Stimulated activated CD8-positive, alpha-beta memory T cell treated with anti-CD3 and anti-CD28 coated beads, Interleukin-12 subunit alpha, Interleukin-12 subunit beta, amount 100 ng/mL, for 4 hours (primary cell): ENCODE data around the gene TRAK1.

ENCODE experiments used
- DNase-seq: peaks from one replicate; pipeline ENCODE4 v3.0.0-alpha.2; 2020; ENCODE audit warnings: low read depth

TRAK1 gene

DNA sequence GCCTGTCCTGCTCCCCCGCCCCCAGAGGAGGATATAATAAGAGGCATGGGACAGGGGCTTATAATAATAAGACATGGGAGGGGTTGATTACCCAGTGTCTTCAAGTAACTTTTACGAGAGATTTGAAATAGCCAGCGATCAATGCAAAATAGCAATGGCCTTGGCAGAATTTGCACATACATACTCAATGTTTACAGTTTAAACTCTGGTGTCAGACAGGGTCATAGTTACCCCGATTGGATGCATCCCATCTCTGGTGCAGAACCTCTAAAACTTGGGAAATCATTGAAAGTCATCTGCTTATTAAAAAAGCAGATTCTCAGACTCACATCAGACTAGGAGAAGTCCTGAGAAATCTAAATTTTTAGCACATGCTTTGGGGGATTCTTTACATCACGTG is 61.0 kb downstream of the TRAK1 start:
- DNase-seq = no peak

DNA sequence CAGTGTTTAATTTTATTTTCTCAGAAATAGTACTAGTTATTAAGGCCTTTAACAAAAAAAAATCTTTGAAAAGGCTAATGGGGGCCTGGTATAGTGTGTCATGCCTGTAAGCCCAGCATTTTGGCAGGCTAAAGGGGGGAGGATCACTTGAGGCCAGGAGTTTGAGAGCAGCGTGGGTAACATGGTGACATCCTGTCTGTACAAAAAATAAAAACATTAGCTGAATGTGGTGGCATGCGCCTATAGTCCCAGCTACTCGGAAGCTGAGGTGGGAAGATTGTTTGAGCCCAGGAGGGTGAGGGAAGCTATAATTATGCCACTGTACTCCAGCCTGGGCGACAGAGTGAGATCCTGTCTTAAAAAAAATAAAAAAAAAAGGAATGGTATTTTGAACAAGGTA is 61.9 kb downstream of the TRAK1 start:
- DNase-seq = no peak

DNA sequence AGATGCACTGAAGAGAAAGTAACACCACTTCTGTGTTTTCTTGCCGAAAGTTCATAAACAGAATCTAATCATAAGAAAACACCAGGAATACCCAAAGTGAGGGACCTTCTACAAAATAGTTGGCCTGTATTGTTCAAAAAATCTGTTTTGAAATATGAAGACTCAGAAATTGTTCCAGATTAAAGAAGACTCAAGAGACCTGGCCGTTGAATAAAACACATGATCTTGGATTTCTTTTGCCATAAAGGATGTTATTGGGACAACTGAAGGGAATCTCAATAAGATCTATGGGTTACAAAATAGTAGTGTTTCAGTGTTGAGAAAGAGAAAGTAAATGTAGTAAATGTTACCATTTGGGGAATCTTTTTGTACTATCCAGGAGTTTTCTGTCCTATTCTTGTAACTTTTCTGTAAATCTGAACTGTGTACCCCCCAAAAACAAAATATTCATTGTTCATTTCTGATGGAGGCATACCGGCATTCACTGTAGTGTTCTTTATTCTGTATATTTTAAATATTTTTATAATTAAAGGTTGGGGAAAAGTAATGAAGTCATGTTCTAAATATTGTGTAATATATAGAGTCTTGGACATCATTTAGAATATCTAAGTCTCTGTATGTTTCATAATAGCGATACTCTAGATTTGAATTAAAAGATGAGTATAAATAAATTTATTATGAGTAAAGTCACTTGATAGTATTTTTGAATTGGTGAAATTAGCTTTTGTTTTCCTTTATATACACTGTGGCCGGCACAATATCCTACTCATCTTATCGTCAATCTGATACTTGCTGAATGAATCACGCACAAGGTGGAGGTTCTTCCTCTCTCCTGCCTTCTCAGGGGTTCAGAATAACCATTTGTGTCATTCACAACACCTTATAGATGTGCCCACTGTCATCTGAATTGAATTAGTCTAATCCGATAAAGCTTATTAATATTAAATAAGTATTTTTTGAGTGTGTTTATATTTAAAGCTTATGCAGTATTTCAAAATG is 66.7 kb downstream of the TRAK1 start:
- no peak for DNase-seq

DNA sequence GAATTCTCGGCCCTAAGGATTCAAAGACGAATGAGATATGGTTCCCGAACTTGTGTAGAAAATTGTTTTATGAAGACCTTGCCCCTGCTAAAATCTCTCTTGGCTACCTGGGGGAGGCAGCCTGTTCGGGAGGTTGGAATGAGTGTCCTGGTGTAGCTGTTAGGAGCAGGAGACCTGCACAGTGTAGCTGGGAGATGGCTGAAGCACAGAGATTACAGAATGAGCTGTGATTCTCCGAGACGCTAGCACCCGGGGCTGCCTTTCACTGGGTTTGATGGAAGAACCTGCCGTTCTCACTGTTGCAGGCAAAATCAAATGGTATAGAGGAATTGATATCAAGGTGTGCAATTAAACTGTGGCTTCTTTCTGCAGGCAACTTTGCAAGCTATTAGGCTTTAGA is 68.0 kb downstream of the TRAK1 start:
- DNase-seq = no peak

DNA sequence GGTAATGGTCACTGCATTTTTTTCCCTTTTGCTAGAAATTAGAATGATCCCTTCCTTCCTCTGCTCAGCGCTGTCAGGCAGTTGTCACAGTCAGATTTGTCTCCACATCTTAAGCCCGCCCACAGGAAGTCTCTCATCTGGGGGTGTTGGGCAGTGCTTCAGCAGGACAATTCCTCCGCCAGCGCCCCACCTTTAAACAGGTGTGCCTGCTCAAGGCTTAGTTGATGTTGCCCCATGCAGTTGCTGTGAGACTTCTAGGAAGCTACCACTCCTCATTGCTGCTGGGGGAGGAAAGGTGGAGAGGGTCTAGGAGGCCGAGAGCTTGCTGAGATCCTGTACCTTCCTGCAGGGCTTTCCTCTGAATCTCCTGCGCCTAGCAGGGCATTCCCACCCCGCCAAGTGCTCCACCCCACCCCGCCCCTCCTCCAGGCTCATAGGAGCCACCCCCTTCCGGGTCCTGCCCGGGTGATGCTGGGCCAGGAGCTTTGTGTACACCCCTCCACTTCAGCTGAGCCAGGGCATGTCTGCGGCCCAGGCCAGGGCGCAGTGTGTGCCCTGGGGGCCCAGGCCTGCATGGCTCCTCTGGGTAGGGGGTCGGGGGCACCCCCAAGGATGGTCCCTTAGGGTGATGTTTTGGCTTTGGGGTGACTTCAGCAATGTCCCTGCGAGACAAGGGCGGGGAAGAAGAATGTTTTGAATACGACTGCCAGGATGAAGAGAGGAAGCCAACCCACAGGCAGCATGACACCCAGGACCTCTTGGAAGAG is 68.7 kb downstream of the TRAK1 start:
- no peak for DNase-seq

DNA sequence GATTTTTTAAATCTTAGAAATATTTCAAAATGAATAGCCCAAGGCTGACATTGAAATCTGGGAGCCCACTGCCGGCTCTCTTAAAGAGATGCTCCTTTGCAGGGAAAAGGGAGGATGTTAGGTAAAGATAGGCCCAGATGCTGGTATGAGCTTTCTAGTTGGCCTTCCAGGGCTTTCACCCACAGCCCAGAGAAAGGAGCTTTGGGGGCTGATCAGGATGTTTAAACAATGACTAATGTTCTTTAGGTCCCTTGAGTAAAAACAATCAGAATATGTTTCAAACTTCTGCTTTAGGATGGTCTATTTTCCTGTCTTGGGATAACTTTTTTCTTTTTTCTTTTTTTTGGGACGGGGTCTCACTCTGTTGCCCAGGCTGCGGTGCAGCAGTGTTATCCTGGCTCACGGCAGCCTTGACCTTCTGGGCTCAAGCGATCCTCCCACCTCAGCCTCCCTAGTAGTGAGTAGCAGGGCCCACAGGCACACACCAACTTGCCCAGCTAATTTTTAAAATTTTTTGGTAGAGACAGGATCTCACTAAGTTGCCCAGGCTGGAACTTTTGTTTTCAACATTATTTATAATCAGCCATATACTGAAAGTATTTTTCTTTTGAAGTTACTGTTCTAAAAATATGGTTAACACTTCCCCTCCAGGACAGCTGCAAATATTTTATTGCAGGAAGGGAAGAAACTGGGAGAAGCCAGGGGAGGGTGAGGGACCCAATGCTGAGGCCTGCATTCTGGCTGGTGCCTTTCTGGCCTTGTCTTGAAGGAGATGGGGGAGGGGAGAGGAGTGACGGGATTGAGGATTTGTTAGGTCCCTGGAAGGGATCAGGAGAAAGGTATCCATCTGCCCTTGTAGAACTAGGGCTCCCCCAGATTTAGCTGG is 70.1 kb downstream of the TRAK1 start:
- DNase-seq = no peak

DNA sequence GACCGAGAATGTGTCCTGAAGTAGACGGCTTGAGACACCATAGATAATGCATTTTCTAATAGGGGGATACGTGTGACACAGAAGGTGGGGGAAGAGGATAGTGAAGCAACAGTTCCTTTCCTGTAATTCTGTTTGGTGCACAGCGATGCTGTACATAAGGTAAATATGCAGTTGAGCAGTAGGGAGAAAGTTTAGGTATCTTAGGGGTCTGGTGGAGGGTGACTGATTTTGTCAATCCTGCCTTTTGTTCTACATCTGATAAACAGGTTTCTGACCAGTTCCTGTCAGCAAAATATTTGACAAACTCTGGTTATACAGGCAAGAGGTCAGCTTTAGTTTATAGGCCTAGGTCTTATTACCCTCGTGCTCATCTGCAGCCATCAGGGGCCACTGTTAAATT is 71.3 kb downstream of the TRAK1 start:
- DNase-seq = no peak

DNA sequence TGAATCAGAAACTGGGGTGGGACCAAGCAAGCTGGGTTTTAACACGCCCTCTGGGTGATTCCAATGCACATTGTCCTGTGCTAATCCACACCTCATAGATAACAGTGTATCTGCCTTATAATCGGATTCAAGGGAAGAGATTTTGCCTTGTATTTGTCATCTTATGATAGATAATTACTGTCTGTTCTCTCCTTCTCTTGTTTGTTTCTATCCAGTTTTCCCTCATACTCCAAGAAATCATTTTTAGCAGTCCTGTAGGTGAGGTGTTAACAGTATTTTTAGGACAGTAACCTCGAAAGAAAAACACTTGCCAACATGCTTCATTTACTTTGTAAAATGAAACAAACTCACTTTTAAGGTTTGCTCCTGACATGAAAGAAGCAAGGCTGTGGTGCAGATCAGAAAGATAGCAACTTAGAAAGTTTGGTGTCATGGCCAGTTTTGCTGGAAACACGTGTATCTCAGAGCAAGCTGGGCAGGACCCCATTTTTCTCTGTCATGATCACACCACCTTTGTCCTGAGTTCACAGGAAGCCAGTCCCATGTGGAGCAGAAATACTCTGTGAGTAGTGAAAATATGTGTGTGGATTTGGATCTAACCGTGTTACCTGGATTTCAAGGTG is 72.6 kb downstream of the TRAK1 start:
- DNase-seq = no peak

DNA sequence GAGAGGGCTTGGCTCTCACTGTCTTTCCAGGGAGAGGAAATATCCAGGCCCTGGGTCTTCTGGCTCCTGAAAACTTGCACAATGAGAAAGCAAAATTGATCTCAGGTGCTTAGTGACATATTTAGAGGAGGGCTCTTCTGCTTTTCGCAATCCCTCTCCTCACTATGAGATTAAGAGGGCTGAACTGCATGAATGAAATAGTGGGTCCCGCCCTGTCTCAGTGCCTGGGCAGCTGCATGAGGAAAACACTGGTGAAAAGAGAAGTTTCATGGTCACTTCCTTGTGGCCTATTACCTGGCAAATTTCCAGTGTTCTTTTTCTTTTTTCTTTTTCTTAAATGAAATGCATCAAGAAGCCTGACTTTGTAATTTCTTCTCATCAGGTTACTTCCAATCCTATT is 73.5 kb downstream of the TRAK1 start:
- DNase-seq = no peak

DNA sequence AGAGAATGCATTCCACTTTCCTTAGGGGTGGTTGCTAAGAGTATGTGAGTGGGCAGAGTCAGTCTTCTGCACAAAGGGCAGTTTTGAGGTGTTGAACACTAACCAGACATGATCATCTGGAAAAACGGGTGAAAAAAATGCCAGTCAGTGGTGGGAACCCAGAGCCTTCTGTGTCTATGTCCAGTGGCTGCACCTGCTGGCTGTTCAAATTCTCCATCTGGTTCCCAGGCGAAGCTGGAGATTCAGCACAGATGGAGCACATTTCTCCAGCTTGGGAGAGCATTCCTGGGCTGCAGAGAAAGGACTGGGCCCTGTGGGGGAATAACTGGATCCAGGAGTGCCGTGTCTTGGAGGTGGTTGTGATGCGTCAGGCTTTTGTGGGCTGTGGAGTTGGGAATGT is 74.1 kb downstream of the TRAK1 start:
- no peak for DNase-seq

DNA sequence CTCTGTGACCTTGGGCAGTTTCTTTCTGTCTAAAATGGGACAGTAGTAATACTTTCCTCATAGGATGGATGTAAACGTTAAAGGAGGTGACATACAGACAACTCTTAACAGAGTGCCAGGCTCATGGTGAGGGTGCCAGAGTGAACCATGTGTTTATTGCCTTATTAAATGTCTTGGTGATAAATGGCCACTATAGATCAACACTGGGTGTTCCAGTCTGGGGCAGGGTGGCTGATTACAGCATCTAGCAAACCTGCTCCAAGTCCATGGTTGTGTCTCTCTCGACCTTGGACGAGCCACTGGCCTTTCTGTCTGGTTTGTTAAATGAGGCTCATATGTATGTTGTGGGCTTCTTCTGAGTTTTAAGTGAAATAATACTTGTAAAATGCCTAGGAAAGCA is 75.1 kb downstream of the TRAK1 start:
- no peak for DNase-seq

DNA sequence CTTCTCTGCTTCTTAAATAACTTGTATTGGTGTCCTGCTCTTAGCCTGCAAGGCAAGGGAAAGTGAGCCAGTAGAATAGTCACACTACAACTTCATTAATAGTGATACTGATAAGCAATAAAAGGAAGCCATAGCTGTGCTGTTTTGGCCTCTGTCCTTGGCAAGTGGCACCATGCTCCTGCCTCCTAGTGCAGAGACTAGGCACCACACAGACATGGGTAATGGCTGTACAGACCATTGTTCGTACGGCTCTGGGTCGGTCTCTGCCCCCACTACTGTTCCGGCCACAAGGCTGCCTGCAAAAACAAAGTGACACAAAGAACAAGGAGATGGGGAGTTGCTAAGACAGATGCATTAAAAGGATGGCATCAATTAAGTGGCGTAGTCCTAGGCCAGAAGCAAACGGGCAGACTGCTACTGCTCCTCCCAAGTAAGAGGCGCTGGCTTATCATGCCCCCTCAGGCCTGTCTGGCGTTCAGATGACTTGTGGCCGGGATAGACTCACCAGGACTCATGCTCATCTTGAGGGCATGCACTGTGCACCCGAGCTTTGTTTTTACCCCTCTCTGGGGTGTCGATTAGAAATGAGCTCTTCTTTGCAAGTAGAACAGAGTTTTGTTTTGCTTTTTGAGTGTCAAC is 75.6 kb downstream of the TRAK1 start:
- DNase-seq = no peak

DNA sequence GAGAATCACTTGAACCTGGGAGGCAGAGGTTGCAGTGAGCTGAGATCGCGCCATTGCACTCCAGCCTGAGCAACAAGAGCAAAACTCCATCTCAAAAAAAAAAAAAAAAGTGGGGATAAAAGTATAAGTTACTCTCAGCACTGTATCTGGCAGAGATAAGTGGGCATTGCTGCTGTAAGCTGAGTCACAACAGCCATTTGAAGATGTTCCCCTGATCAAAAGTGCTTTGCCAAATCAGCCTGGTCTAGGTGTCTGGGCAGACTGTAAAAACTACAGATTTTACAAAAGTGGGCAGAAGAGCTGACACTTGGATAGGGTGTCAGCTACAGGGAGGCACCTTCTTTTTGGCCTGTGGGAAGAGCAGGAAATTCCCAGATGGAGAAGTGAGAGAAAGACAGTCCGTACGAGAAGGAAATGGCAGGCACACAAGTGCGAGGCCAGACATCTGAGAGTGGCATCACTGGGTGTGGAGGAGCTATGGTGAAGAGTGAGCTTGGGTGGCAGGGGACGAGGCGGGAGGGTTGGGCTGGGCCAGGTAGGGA is 78.5 kb downstream of the TRAK1 start:
- DNase-seq = no peak

DNA sequence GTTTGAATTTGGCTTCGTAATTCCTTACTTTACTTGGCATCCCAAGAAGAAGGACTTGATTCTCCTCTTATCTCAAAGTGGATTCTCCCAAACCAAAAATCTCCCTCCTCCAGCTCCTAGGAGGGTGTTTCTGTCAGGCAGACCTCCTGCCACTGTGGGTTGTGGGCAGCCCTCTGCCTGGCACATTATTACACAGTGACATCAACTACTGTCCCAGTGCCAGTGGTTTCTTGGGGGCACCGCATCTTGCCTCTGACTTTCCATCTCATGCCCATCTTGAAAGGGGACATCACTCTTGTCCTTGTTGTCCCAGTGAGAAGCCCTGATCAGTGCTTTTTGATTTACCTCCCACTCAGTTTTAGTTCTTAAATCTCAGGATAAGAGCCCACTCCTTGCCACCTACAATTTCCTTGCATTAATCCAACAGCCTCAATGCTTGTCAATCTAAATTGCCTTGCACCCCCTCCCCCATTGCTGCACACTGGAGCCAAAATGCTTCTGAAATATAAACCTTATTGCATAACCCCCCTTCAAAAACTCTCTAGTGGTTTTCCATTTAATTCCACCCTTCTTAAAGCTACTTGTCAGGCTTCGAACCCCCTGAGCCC is 81.0 kb downstream of the TRAK1 start:
- DNase-seq = no peak

DNA sequence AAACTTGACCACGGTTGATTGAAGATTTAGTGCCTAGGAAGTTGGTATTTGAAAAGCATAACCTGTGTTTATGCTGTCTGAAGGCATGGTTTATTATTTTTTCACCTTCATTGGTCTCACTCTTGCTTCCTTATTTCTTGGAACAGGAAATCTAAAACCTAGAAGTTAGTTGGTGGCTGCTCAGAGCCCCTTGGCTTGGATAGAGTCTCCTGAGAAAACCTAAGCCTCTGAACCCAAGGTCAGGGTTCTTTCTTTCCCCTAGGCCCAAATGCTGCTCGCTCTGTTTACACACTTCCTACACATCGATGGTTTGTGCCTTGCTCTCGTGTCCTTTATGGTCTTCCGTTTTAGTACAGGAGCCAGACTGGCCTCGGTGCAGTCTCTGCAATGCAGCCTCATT is 82.2 kb downstream of the TRAK1 start:
- DNase-seq = no peak

DNA sequence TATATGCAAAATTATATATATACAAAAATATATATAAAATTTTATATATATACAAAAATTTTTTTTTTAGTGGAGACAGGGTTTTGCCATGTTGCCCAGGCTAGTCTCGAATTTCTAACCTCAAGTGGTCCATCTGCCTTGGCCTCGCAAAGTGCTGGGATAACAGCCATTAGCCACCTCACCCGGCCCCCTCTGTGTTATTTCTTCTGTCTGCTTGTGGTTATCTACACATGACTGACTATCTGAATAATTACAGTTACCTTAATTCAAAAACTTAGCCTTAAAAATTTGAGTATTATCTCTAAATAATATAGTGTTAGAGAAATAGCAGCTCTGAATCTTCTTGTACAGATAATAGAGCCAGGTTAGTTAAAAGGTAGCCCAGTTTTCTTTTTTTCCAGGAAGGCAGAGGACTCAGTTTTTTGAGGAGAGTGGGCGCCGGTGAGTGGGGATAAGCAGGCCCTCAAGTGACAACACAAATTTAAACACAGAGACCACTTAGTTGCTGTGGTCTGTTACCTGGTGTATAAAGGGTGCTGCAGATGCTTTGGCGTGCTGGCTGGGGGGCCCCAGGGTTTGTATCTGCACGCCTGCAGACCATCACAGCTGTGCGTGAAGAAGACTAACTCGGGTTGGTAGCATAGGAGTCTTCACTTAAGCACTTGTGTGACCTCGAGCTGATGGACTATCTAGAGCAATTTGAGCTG is 83.7 kb downstream of the TRAK1 start:
- no peak for DNase-seq

DNA sequence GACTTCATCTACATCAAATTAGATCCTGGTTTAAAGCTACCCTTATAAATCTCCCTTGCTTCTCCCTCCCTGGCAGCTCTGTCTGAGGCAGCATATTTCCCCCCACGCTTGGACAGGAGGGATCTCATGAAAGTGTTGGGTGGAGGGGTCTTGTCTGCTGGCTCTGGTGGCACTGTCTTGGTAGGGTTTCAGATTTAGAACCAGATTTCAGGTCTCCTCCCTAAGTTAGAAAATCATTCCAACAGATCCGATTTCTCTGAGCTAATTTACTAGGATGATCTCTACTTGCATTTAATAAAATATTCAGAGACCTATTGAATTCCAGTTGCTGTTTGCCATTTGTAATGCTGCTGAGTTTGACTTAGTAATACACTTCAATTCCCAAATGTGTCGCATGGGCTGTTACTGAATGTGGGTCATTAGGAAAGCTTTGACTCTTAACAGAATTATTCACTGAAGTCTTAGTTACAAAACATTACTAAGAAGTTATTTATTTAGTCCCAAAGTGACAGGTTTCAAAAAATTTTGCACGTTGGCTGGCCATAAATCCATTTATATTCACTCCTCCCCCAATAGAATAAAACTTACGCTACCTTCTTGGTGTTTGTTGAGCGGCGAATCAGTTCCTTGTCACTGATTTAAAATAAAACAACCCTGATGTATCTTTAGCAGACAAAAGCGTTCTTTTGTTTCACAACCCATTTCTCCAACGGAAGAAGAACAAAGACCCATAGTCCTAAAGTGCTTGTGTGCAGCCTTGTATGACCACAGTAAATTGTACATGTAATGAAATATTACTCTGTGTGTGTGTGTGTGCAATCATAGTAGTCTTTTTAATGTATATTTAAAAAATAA is 84.5 kb downstream of the TRAK1 start:
- no peak for DNase-seq

DNA sequence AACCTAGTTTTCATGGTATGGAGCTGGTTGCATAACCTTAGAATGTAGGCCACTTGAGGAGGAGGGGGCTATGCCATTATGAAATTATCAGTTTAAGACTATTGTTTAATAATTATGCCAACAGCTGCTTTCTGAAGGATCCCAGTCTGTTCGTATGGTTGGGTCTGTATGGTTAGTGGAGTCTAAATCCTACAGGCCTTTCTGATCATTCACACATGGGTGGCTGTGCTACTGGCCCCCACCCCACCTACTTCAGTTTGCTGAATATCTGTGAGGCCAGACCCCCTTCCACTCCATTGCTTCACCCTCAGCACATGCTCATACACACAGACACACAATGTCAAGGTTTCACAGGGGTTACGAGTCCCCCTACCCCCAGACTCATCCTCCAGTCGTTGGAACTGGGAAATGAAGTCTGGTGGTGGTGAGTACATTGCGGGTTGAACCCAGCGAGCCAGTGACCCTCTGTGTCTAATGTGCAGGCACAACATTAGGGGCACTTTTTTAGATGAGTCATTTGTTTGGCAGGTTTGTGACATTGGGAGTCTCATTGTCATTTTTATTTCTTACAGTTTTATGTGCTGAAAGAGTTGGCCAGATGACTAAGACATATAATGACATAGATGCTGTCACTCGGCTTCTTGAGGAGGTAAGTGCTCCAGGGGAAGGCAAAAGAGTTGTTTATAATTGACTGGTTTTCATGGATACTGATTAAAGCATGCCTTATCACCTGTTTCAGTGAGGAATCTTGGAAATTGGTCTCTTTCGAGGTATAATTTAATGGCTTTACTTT is 85.3 kb downstream of the TRAK1 start:
- no peak for DNase-seq
